ENCODE measurements around the gene SAT2. TPM values are rescaled to one million over a fixed set of nuclear protein-coding genes. Genes with fewer than 3 reads are reported as not detected.

SAT2 gene
- polyA plus RNA-seq: 10 to 100 TPM; 54.0 to 61.2 TPM

GRCh38 chr17:7627250-7628121, at the start of gene SAT2:
Gene SAT2, minus strand, starts transcription at chr17:7627821. Its CDS starts 186 bp downstream, at chr17:7627635.
- H3K4me3 ChIP-seq (ENCODE audit: low read depth in 1 of 2, low read length in 2 of 2): peak within 1 kb of the TSS; percentile 63 to 71
- no peaks in the 10 kb centered on the region for H3K27me3 ChIP-seq (ENCODE audit: control insufficient read depth in 1 of 2, insufficient read depth in 2 of 2, low read length in 2 of 2)
- H3K9me3 ChIP-seq (ENCODE audit: control insufficient read depth in 2 of 2, insufficient read depth in 1 of 2, low read depth in 1 of 2, low read length in 1 of 2): no peaks in the 10 kb centered on the region
- H3K36me3 ChIP-seq (ENCODE audit: control insufficient read depth in 2 of 2, insufficient read depth in 2 of 2, low read length in 1 of 2): no peaks in the 10 kb centered on the region
- H3K27ac ChIP-seq (ENCODE audit: low read depth in 2 of 2, low read length in 1 of 2): peak within 1 kb of the TSS; percentile 68 to 86
- 1% methylated on average over 49 to 54 of the region's 54 CpGs for WGBS, 2 donors
- peaks cover 3 to 4% of the 10 kb centered on the region in 2 donors for H3K4me1 ChIP-seq (ENCODE audit: control insufficient read depth in 2 of 2, insufficient read depth in 2 of 2, low read length in 1 of 2)

- peaks cover 19 to 24% of the 10 kb centered on the region in 2 donors for H3K36me3 ChIP-seq (ENCODE audit: control insufficient read depth in 2 of 2, insufficient read depth in 2 of 2, low read length in 1 of 2)
- H3K27ac ChIP-seq (ENCODE audit: low read depth in 2 of 2, low read length in 1 of 2): no peak overlapping the region
- H3K9me3 ChIP-seq (ENCODE audit: control insufficient read depth in 2 of 2, insufficient read depth in 1 of 2, low read depth in 1 of 2, low read length in 1 of 2): peaks cover 0 to 6% of the 10 kb centered on the region in 2 donors
- no peak overlapping the region for H3K4me3 ChIP-seq (ENCODE audit: low read depth in 1 of 2, low read length in 2 of 2)
- H3K27me3 ChIP-seq (ENCODE audit: control insufficient read depth in 1 of 2, insufficient read depth in 2 of 2, low read length in 2 of 2): no peaks in the 10 kb centered on the region
- WGBS, 2 donors: 86 to 89% methylated on average over 5 of the region's 5 CpGs
- H3K4me1 ChIP-seq (ENCODE audit: control insufficient read depth in 2 of 2, insufficient read depth in 2 of 2, low read length in 1 of 2): no peaks in the 10 kb centered on the region
Observed at GRCh38 chr17:7676533-7676932, 48.9 kb upstream of the SAT2 start.

- Histone ChIP-seq H3K4me3 (ENCODE audit: low read depth in 1 of 2, low read length in 2 of 2) (no peak overlapping the region), H3K4me1 (ENCODE audit: control insufficient read depth in 2 of 2, insufficient read depth in 2 of 2, low read length in 1 of 2) (no peaks in the 10 kb centered on the region), H3K9me3 (ENCODE audit: control insufficient read depth in 2 of 2, insufficient read depth in 1 of 2, low read depth in 1 of 2, low read length in 1 of 2) (peaks cover 0 to 6% of the 10 kb centered on the region in 2 donors), H3K27ac (ENCODE audit: low read depth in 2 of 2, low read length in 1 of 2) (no peak overlapping the region), H3K36me3 (ENCODE audit: control insufficient read depth in 2 of 2, insufficient read depth in 2 of 2, low read length in 1 of 2) (peaks cover 19 to 32% of the 10 kb centered on the region in 2 donors), H3K27me3 (ENCODE audit: control insufficient read depth in 1 of 2, insufficient read depth in 2 of 2, low read length in 2 of 2) (no peaks in the 10 kb centered on the region)
- 90% methylated on average over 14 of the region's 14 CpGs for WGBS, 2 donors
Observed at GRCh38 chr17:7674934-7675333, 47.3 kb upstream of the SAT2 start.

- Histone ChIP-seq H3K4me1 (ENCODE audit: control insufficient read depth in 2 of 2, insufficient read depth in 2 of 2, low read length in 1 of 2) (no peaks in the 10 kb centered on the region), H3K36me3 (ENCODE audit: control insufficient read depth in 2 of 2, insufficient read depth in 2 of 2, low read length in 1 of 2) (peaks cover 19 to 38% of the 10 kb centered on the region in 2 donors), H3K4me3 (ENCODE audit: low read depth in 1 of 2, low read length in 2 of 2) (no peak overlapping the region), H3K27ac (ENCODE audit: low read depth in 2 of 2, low read length in 1 of 2) (no peak overlapping the region), H3K9me3 (ENCODE audit: control insufficient read depth in 2 of 2, insufficient read depth in 1 of 2, low read depth in 1 of 2, low read length in 1 of 2) (peaks cover 0 to 6% of the 10 kb centered on the region in 2 donors), H3K27me3 (ENCODE audit: control insufficient read depth in 1 of 2, insufficient read depth in 2 of 2, low read length in 2 of 2) (no peaks in the 10 kb centered on the region)
- whole genome bisulfite sequencing, 2 donors: 94 to 97% methylated on average over 2 of the region's 2 CpGs
Observed at GRCh38 chr17:7673239-7673638, 45.6 kb upstream of the SAT2 start.

GRCh38 chr17:7668482-7668881, 40.9 kb upstream of the SAT2 start:
- no peaks in the 10 kb centered on the region for H3K27me3 ChIP-seq (ENCODE audit: control insufficient read depth in 1 of 2, insufficient read depth in 2 of 2, low read length in 2 of 2)
- WGBS, 2 donors: 91 to 96% methylated on average over 7 of the region's 7 CpGs

GRCh38 chr17:7667656-7668406, 40.2 kb upstream of the SAT2 start:
- peaks cover 0 to 21% of the 10 kb centered on the region in 2 donors for H3K36me3 ChIP-seq (ENCODE audit: control insufficient read depth in 2 of 2, insufficient read depth in 2 of 2, low read length in 1 of 2)
- H3K4me1 ChIP-seq (ENCODE audit: control insufficient read depth in 2 of 2, insufficient read depth in 2 of 2, low read length in 1 of 2): no peaks in the 10 kb centered on the region
- WGBS, 2 donors: 67 to 72% methylated on average over 10 of the region's 10 CpGs
- no peaks in the 10 kb centered on the region for H3K9me3 ChIP-seq (ENCODE audit: control insufficient read depth in 2 of 2, insufficient read depth in 1 of 2, low read depth in 1 of 2, low read length in 1 of 2)
- no peak overlapping the region for H3K4me3 ChIP-seq (ENCODE audit: low read depth in 1 of 2, low read length in 2 of 2)
- H3K27me3 ChIP-seq (ENCODE audit: control insufficient read depth in 1 of 2, insufficient read depth in 2 of 2, low read length in 2 of 2): no peaks in the 10 kb centered on the region
- no peak overlapping the region for H3K27ac ChIP-seq (ENCODE audit: low read depth in 2 of 2, low read length in 1 of 2)

More at GRCh38 chr17:7668482-7668881, 40.9 kb upstream of the SAT2 start:
- Histone ChIP-seq H3K4me1 (ENCODE audit: control insufficient read depth in 2 of 2, insufficient read depth in 2 of 2, low read length in 1 of 2) (no peaks in the 10 kb centered on the region), H3K4me3 (ENCODE audit: low read depth in 1 of 2, low read length in 2 of 2) (no peak overlapping the region), H3K27ac (ENCODE audit: low read depth in 2 of 2, low read length in 1 of 2) (no peak overlapping the region), H3K9me3 (ENCODE audit: control insufficient read depth in 2 of 2, insufficient read depth in 1 of 2, low read depth in 1 of 2, low read length in 1 of 2) (peaks cover 0 to 1% of the 10 kb centered on the region in 2 donors), H3K36me3 (ENCODE audit: control insufficient read depth in 2 of 2, insufficient read depth in 2 of 2, low read length in 1 of 2) (peaks cover 4 to 24% of the 10 kb centered on the region in 2 donors)

GRCh38 chr17:7656958-7657609, 29.5 kb upstream of the SAT2 start:
- Histone ChIP-seq H3K4me3 (ENCODE audit: low read depth in 1 of 2, low read length in 2 of 2) (no peak overlapping the region), H3K27me3 (ENCODE audit: control insufficient read depth in 1 of 2, insufficient read depth in 2 of 2, low read length in 2 of 2) (no peaks in the 10 kb centered on the region), H3K36me3 (ENCODE audit: control insufficient read depth in 2 of 2, insufficient read depth in 2 of 2, low read length in 1 of 2) (no peaks in the 10 kb centered on the region), H3K9me3 (ENCODE audit: control insufficient read depth in 2 of 2, insufficient read depth in 1 of 2, low read depth in 1 of 2, low read length in 1 of 2) (no peaks in the 10 kb centered on the region), H3K27ac (ENCODE audit: low read depth in 2 of 2, low read length in 1 of 2) (no peak overlapping the region), H3K4me1 (ENCODE audit: control insufficient read depth in 2 of 2, insufficient read depth in 2 of 2, low read length in 1 of 2) (no peaks in the 10 kb centered on the region)
- 57 to 60% methylated on average over 10 of the region's 10 CpGs for WGBS, 2 donors

GRCh38 chr17:7655541-7655840, 27.9 kb upstream of the SAT2 start:
- Histone ChIP-seq H3K27ac (ENCODE audit: low read depth in 2 of 2, low read length in 1 of 2) (no peak overlapping the region), H3K27me3 (ENCODE audit: control insufficient read depth in 1 of 2, insufficient read depth in 2 of 2, low read length in 2 of 2) (peaks cover 0 to 5% of the 10 kb centered on the region in 2 donors), H3K4me3 (ENCODE audit: low read depth in 1 of 2, low read length in 2 of 2) (no peak overlapping the region), H3K9me3 (ENCODE audit: control insufficient read depth in 2 of 2, insufficient read depth in 1 of 2, low read depth in 1 of 2, low read length in 1 of 2) (no peaks in the 10 kb centered on the region), H3K4me1 (ENCODE audit: control insufficient read depth in 2 of 2, insufficient read depth in 2 of 2, low read length in 1 of 2) (peaks cover 0 to 6% of the 10 kb centered on the region in 2 donors), H3K36me3 (ENCODE audit: control insufficient read depth in 2 of 2, insufficient read depth in 2 of 2, low read length in 1 of 2) (no peaks in the 10 kb centered on the region)
- 88 to 92% methylated on average over 17 of the region's 17 CpGs for WGBS, 2 donors

- Histone ChIP-seq H3K9me3 (ENCODE audit: control insufficient read depth in 2 of 2, insufficient read depth in 1 of 2, low read depth in 1 of 2, low read length in 1 of 2) (no peaks in the 10 kb centered on the region), H3K4me3 (ENCODE audit: low read depth in 1 of 2, low read length in 2 of 2) (no peak overlapping the region), H3K27me3 (ENCODE audit: control insufficient read depth in 1 of 2, insufficient read depth in 2 of 2, low read length in 2 of 2) (peaks cover 0 to 5% of the 10 kb centered on the region in 2 donors), H3K4me1 (ENCODE audit: control insufficient read depth in 2 of 2, insufficient read depth in 2 of 2, low read length in 1 of 2) (peaks cover 0 to 6% of the 10 kb centered on the region in 2 donors), H3K36me3 (ENCODE audit: control insufficient read depth in 2 of 2, insufficient read depth in 2 of 2, low read length in 1 of 2) (no peaks in the 10 kb centered on the region), H3K27ac (ENCODE audit: low read depth in 2 of 2, low read length in 1 of 2) (no peak overlapping the region)
- WGBS, 2 donors: 79 to 81% methylated on average over 15 to 16 of the region's 16 CpGs
Observed at GRCh38 chr17:7654832-7655540, 27.4 kb upstream of the SAT2 start.

Data from esophagus (tissue), 2 donors.